Activated T-cell treated with anti-CD3 and anti-CD28 coated beads for 1 hour (primary cell): Measurements from ENCODE around the gene ARL4A.

Experiments used
- DNase-seq: peaks from one replicate; pipeline ENCODE4 v3.0.0-alpha.2; 2020; ENCODE audit warnings: low read depth

The ARL4A gene

GRCh38 chr7:12726908-12727307, 39.5 kb downstream of the ARL4A start:
- no peak for DNase-seq

- no peak for DNase-seq
Observed at GRCh38 chr7:12727455-12728191, 40.2 kb downstream of the ARL4A start.

GRCh38 chr7:12728192-12728538, 40.7 kb downstream of the ARL4A start:
- DNase-seq = no peak

GRCh38 chr7:12729112-12729511, 41.7 kb downstream of the ARL4A start:
- DNase-seq = no peak

- no peak for DNase-seq
Observed at GRCh38 chr7:12730523-12730922, 43.1 kb downstream of the ARL4A start.

GRCh38 chr7:12731214-12731656, 43.8 kb downstream of the ARL4A start:
- DNase-seq = no peak

GRCh38 chr7:12731775-12732174, 44.3 kb downstream of the ARL4A start:
- no peak for DNase-seq

GRCh38 chr7:12732428-12732827, 45.0 kb downstream of the ARL4A start:
- no peak for DNase-seq

- no peak for DNase-seq
Observed at GRCh38 chr7:12735923-12736322, 48.5 kb downstream of the ARL4A start.

- DNase-seq = no peak
Observed at GRCh38 chr7:12737373-12737772, 49.9 kb downstream of the ARL4A start.

GRCh38 chr7:12737836-12738235, 50.4 kb downstream of the ARL4A start:
- no peak for DNase-seq

- no peak for DNase-seq
Observed at GRCh38 chr7:12738665-12739064, 51.2 kb downstream of the ARL4A start.
